GM12875 (cell line): ENCODE data around the gene PALM.

Source experiments
- H3K4me3 ChIP-seq: one replicate; pipeline ENCODE4 v1.5.1; 2011; ENCODE audit warnings: low read depth, low read length, control low read depth
- CTCF ChIP-seq: IDR thresholded peaks from 2 replicates; pipeline ENCODE4 v1.5.1; 2011; ENCODE audit warnings: low read depth, mild to moderate bottlenecking, control low read depth, inconsistent platforms, low read length, moderate library complexity, borderline replicate concordance; ENCODE audit not compliant: insufficient read depth

PALM gene

GRCh38 chr19:682678-683320 is 25.9 kb upstream of the PALM start:
- no peak for TF ChIP-seq CTCF
- H3K4me3 ChIP-seq, result no peak overlapping the region

GRCh38 chr19:685454-685931 is 23.2 kb upstream of the PALM start:
- no peak overlapping the region for H3K4me3 ChIP-seq
- no peak for TF ChIP-seq CTCF

GRCh38 chr19:686589-687297 is 22.0 kb upstream of the PALM start:
- TF ChIP-seq CTCF, result no peak
- no peak overlapping the region for H3K4me3 ChIP-seq

- no peak for TF ChIP-seq CTCF
- no peak overlapping the region for H3K4me3 ChIP-seq
These were observed 21.1 kb upstream of the PALM start for GRCh38 chr19:687569-688166.

GRCh38 chr19:688214-688613 is 20.5 kb upstream of the PALM start:
- TF ChIP-seq CTCF, result no peak

GRCh38 chr19:688992-689391 is 19.7 kb upstream of the PALM start:
- no peak overlapping the region for H3K4me3 ChIP-seq
- no peak for TF ChIP-seq CTCF

More at GRCh38 chr19:688214-688613, 20.5 kb upstream of the PALM start:
- no peak overlapping the region for H3K4me3 ChIP-seq
